Stimulated activated CD8-positive, alpha-beta memory T cell treated with anti-CD3 and anti-CD28 coated beads, Interleukin-4, amount 100 ng/mL, for 24 hours (primary cell): Measurements from ENCODE around the gene WBP2NL.
"Not testable (repeated sequence)": the region's sequence is repeated elsewhere in the genome, so short reads cannot be mapped to it uniquely, and the experiment has no call there.

ENCODE experiments used
- DNase-seq: peaks from one replicate; pipeline ENCODE4 v3.0.0-alpha.2; 2020; ENCODE audit warnings: low read depth

WBP2NL gene

GRCh38 chr22:41998361-41999261 lies at the start of gene WBP2NL:
Gene WBP2NL, plus strand, starts transcription at chr22:41998788. Its CDS starts 31 bp downstream, at chr22:41998819.
- peak; percentile 78 for DNase-seq

GRCh38 chr22:41948928-41949296 lies 49.7 kb upstream of the WBP2NL start:
- not testable (repeated sequence) for DNase-seq

- no peak for DNase-seq
Observed at GRCh38 chr22:41949297-41949965, 49.2 kb upstream of the WBP2NL start.

GRCh38 chr22:41951898-41952474 lies 46.6 kb upstream of the WBP2NL start, which contains the start of gene SMIM45:
Gene SMIM45, plus strand, starts transcription at chr22:41952150.
- DNase-seq = no peak

- DNase-seq = no peak
Observed at GRCh38 chr22:41952713-41953112, 45.9 kb upstream of the WBP2NL start.

GRCh38 chr22:41957941-41958556 lies 40.5 kb upstream of the WBP2NL start:
- DNase-seq = no peak

- no peak for DNase-seq
Observed at GRCh38 chr22:41963453-41964111, 35.0 kb upstream of the WBP2NL start.

- no peak for DNase-seq
Observed at GRCh38 chr22:41964112-41964491, 34.5 kb upstream of the WBP2NL start.

GRCh38 chr22:41966225-41966606 lies 32.4 kb upstream of the WBP2NL start:
- DNase-seq = no peak

- no peak for DNase-seq
Observed at GRCh38 chr22:41966607-41967240, 31.9 kb upstream of the WBP2NL start.

- no peak for DNase-seq
Observed at GRCh38 chr22:41968601-41969000, 30.0 kb upstream of the WBP2NL start.

GRCh38 chr22:41969110-41969646 lies 29.4 kb upstream of the WBP2NL start, which contains the start of gene SEPTIN3:
Gene SEPTIN3, plus strand, starts transcription at chr22:41969443. Its CDS starts 2,050 bp downstream, at chr22:41971493.
- DNase-seq = no peak

GRCh38 chr22:41970601-41971000 lies 28.0 kb upstream of the WBP2NL start:
- DNase-seq = no peak

GRCh38 chr22:41971431-41971830 lies 27.2 kb upstream of the WBP2NL start:
- no peak for DNase-seq

- DNase-seq = no peak
Observed at GRCh38 chr22:41974691-41975290, 23.8 kb upstream of the WBP2NL start.

- DNase-seq = no peak
Observed at GRCh38 chr22:41975299-41976069, 23.1 kb upstream of the WBP2NL start.

GRCh38 chr22:41976070-41976901 lies 22.3 kb upstream of the WBP2NL start:
- peak; percentile 22 for DNase-seq

- no peak for DNase-seq
Observed at GRCh38 chr22:41976961-41977566, 21.5 kb upstream of the WBP2NL start.
